Measurements from ENCODE around the gene TXLNB. TPM values are rescaled to one million over a fixed set of nuclear protein-coding genes. Genes with fewer than 3 reads are reported as not detected.

The TXLNB gene
- polyA plus RNA-seq, 2 of the 4 experiments (the other 2 are of a cell fraction): not detected

GRCh38 chr6:139277587-139277986, 14.2 kb downstream of the TXLNB start:
- Histone ChIP-seq H3K4me1 (no peaks in the 10 kb centered on the region), H3K4me3 (no peak overlapping the region), H3K27ac (no peak overlapping the region), H3K9me3 (no peaks in the 10 kb centered on the region), H3K4me2 (no peak overlapping the region)
- ChIA-PET POLR2A (no interaction called here), CTCF (no interaction called here)
- no peak for DNase-seq (ENCODE audit: low read depth in 1 of 2, low spot score in 1 of 2)
- TF ChIP-seq NR3C1 (IDR thresholded peaks at IDR 0.05): no peak
- no peak for TF ChIP-seq ESRRA (IDR thresholded peaks at IDR 0.05; ENCODE audit: borderline replicate concordance, low read length)
- TF ChIP-seq GATA3 (IDR thresholded peaks at IDR 0.05; ENCODE audit: borderline replicate concordance): no peak
- TF ChIP-seq FOXS1 (CRISPR knock-in tag; IDR thresholded peaks at IDR 0.05): no peak
- WGBS (ENCODE audit: missing lambda C conversion rate): 30% methylated on average over 1 of the region's 1 CpG
- no peak for ATAC-seq
- FAIRE-seq: no peak

GRCh38 chr6:139277161-139277560, 14.6 kb downstream of the TXLNB start:
- H3K4me2 ChIP-seq: no peak overlapping the region
- ChIA-PET CTCF (no interaction called here), POLR2A (no interaction called here)
- TF ChIP-seq HDAC2 (IDR thresholded peaks at IDR 0.05) (no peak), CHD2 (IDR thresholded peaks at IDR 0.05; ENCODE audit: low read length, partially characterized antibody) (no peak), RNF2 (IDR thresholded peaks at IDR 0.05; ENCODE audit: borderline replicate concordance, low read depth) (no peak), ZSCAN20 (CRISPR knock-in tag; IDR thresholded peaks at IDR 0.05) (no peak), ATOH8 (CRISPR knock-in tag; IDR thresholded peaks at IDR 0.05; ENCODE audit: low read depth) (no peak), ESRRA (IDR thresholded peaks at IDR 0.05; ENCODE audit: borderline replicate concordance, low read length) (no peak), EHF (CRISPR knock-in tag; IDR thresholded peaks at IDR 0.05) (no peak), EHMT2 (IDR thresholded peaks at IDR 0.05; ENCODE audit: low read depth) (no peak), HOXB5 (CRISPR knock-in tag; IDR thresholded peaks at IDR 0.05) (no peak), RARB (CRISPR knock-in tag; IDR thresholded peaks at IDR 0.05) (no peak), POLR2AphosphoS2 (conservative IDR thresholded peaks at IDR 0.05; ENCODE audit: low read length) (no peak), HEYL (CRISPR knock-in tag; IDR thresholded peaks at IDR 0.05) (no peak), CEBPB (IDR thresholded peaks at IDR 0.05) (no peak), HOXA7 (CRISPR knock-in tag; IDR thresholded peaks at IDR 0.05) (no peak), CHD4 (IDR thresholded peaks at IDR 0.05; ENCODE audit: borderline replicate concordance) (no peak), HOXB13 (CRISPR knock-in tag; IDR thresholded peaks at IDR 0.05; ENCODE audit: low read depth) (no peak), ELK1 (IDR thresholded peaks at IDR 0.05; ENCODE audit: low read depth, low read length) (no peak), JUN (IDR thresholded peaks at IDR 0.05) (no peak), GATA3 (IDR thresholded peaks at IDR 0.05; ENCODE audit: borderline replicate concordance) (no peak), RCOR1 (IDR thresholded peaks at IDR 0.05; ENCODE audit: low read depth, low read length) (no peak)
- H3K9me3 ChIP-seq: no peaks in the 10 kb centered on the region
- ATAC-seq (no peak), DNase-seq (ENCODE audit: low read depth in 1 of 2, low spot score in 1 of 2) (no peak), FAIRE-seq (no peak)
- no peaks in the 10 kb centered on the region for H3K4me1 ChIP-seq
- no peak overlapping the region for H3K27ac ChIP-seq
- 67% methylated on average over 7 of the region's 7 CpGs for WGBS (ENCODE audit: missing lambda C conversion rate)
- no peak overlapping the region for H3K4me3 ChIP-seq

GRCh38 chr6:139275279-139276055, 16.3 kb downstream of the TXLNB start:
- Histone ChIP-seq H3K27ac (no peak overlapping the region), H3K4me2 (no peak overlapping the region), H3K4me3 (no peak overlapping the region), H3K9me3 (no peaks in the 10 kb centered on the region), H3K4me1 (no peaks in the 10 kb centered on the region)
- FAIRE-seq: no peak
- 70% methylated on average over 4 of the region's 4 CpGs for WGBS (ENCODE audit: missing lambda C conversion rate)
- CTCF ChIA-PET: no interaction called here
- TF ChIP-seq CBX2 (IDR thresholded peaks at IDR 0.05; ENCODE audit: borderline replicate concordance, low read depth): no peak
- no peak for ATAC-seq
- DNase-seq (ENCODE audit: low read depth in 1 of 2, low spot score in 1 of 2): no peak
- POLR2A ChIA-PET: no interaction called here

Data from A549 (cell line).